HepG2 (cell line): Measurements from ENCODE around the gene MXRA7. TPM values are rescaled to one million over a fixed set of nuclear protein-coding genes. Genes with fewer than 3 reads are reported as not detected.

Source experiments
- AKAP8 ChIP-seq: sonication (generic); formaldehyde crosslinking; IDR thresholded peaks from 2 replicates; pipeline ENCODE4 v1.5.1; 2020; ENCODE audit warnings: mild to moderate bottlenecking, missing genetic modification reagents
- ELF3 ChIP-seq: IDR thresholded peaks from 2 replicates; pipeline ENCODE4 v1.6.1; 2016; ENCODE audit warnings: missing genetic modification reagents, missing compliant biosample characterization
- ETV6 ChIP-seq: sonication (generic); formaldehyde crosslinking; conservative IDR thresholded peaks from 2 replicates; pipeline ENCODE4 v1.4.0; 2020; ENCODE audit warnings: missing genetic modification reagents
- FLYWCH1 ChIP-seq: sonication (generic); formaldehyde crosslinking; IDR thresholded peaks from 2 replicates; pipeline ENCODE4 v1.8.1; 2023; ENCODE audit warnings: mild to moderate bottlenecking, missing genetic modification reagents
- GLMP ChIP-seq: sonication (generic); formaldehyde crosslinking; IDR thresholded peaks from 2 replicates; pipeline ENCODE4 v1.9.0; 2021; ENCODE audit warnings: missing genetic modification reagents, mild to moderate bottlenecking, borderline replicate concordance
- MED1 ChIP-seq: sonication (generic); formaldehyde crosslinking; IDR thresholded peaks from 2 replicates; pipeline ENCODE4 v1.4.0; 2020; ENCODE audit warnings: missing genetic modification reagents
- PITX1 ChIP-seq: sonication (generic); formaldehyde crosslinking; IDR thresholded peaks from 2 replicates; pipeline ENCODE4 v1.5.1; 2020; ENCODE audit warnings: mild to moderate bottlenecking, missing genetic modification reagents
- PRDM10 ChIP-seq: sonication (generic); formaldehyde crosslinking; IDR thresholded peaks from 2 replicates; pipeline ENCODE4 v1.4.0; 2020; ENCODE audit warnings: low read depth, missing genetic modification reagents
- SOX13 ChIP-seq, 3 experiments: fragments of 450-650 bp in 1 of 3; sonication (generic) in 1 of 3; formaldehyde crosslinking in 1 of 3; IDR thresholded peaks in 2 of 3; conservative IDR thresholded peaks in 1 of 3; 2 replicates each; pipeline versions ENCODE4 v1.5.0 to v1.6.1; 2016 to 2020; ENCODE audit warnings: antibody characterized with exemption in 1 of 3, mild to moderate bottlenecking in 1 of 3, missing compliant biosample characterization in 1 of 3, missing genetic modification reagents in 1 of 3, moderate library complexity in 1 of 3
- TFDP2 ChIP-seq: sonication (generic); formaldehyde crosslinking; IDR thresholded peaks from 2 replicates; pipeline ENCODE4 v1.4.0; 2020; ENCODE audit warnings: missing genetic modification reagents
- ZBTB38 ChIP-seq: sonication (generic); formaldehyde crosslinking; IDR thresholded peaks from 2 replicates; pipeline ENCODE4 v1.5.1; 2020; ENCODE audit warnings: mild to moderate bottlenecking, missing genetic modification reagents
- ZNF772 ChIP-seq: sonication (generic); formaldehyde crosslinking; IDR thresholded peaks from 2 replicates; pipeline ENCODE4 v1.5.0; 2020; ENCODE audit warnings: mild to moderate bottlenecking, missing genetic modification reagents
- ZSCAN5A ChIP-seq: sonication (generic); formaldehyde crosslinking; IDR thresholded peaks from 2 replicates; pipeline ENCODE4 v1.8.0; 2022; ENCODE audit warnings: mild to moderate bottlenecking, missing genetic modification reagents, borderline replicate concordance
- polyA plus RNA-seq, 8 experiments: library from polyadenylated mRNA; depleted of rRNA in 3 of 8; stranded (reverse) in 7 of 8; unstranded in 1 of 8; fragments of >200 nt; fragmentation: Illumina TruSeq in 4 of 8; extraction: Trizol in 4 of 8; gene quantifications; 2 replicates each; pipeline versions ENCODE4 v1.2.1 to v1.2.3, GENCODE V29; 2011 to 2016; ENCODE audit warnings: low read depth in 4 of 8, missing spikeins in 1 of 8, mixed read lengths in 1 of 8; ENCODE audit not compliant: insufficient read depth in 1 of 8
- total RNA-seq, 5 experiments: library from RNA; depleted of rRNA; stranded (reverse); fragments of >200 nt; fragmentation: Illumina TruSeq; extraction: Trizol; gene quantifications; 2 replicates each; pipeline ENCODE4 v1.2.3, GENCODE V29; 2016; ENCODE audit warnings: low read depth in 1 of 5
- TF ChIP-seq, protein P1 (sequence below): sonication (generic); formaldehyde crosslinking; IDR thresholded peaks from 2 replicates; pipeline ENCODE4 v1.5.1; 2020; ENCODE audit warnings: mild to moderate bottlenecking, missing genetic modification reagents, moderate library complexity

The MXRA7 gene
- total and polyA plus RNA-seq, 2 of the 13 experiments (the other 11 are each of a cell fraction or from before 2014, with no cell fraction given): 44.8 to 112 TPM

- TF ChIP-seq FLYWCH1 (no peak), GLMP (CRISPR knock-in tag) (no peak), PRDM10 (CRISPR knock-in tag) (peak; percentile 87), PITX1 (CRISPR knock-in tag) (peak; percentile 26), SOX13 (IDR thresholded peaks at IDR 0.05) (peak; percentile 30; the same call in 1 of the 2 replicates), SOX13 (CRISPR knock-in tag; conservative IDR thresholded peaks at IDR 0.05 in 1 of 2, IDR thresholded peaks at IDR 0.05 in 1 of 2) (peak in 1 of 2 experiments; percentile 53; a peak in 1 of 4 replicates), ZBTB38 (CRISPR knock-in tag) (peak; percentile 34; the same call in 1 of the 2 replicates), MED1 (peak; percentile 78), ZNF772 (CRISPR knock-in tag) (0 out of 2 replicates have a peak, but pooled peaks have one; percentile 51), AKAP8 (CRISPR knock-in tag) (peak; percentile 61; the same call in 1 of the 2 replicates), ZSCAN5A (peak; percentile 34; the same call in 1 of the 2 replicates), TFDP2 (CRISPR knock-in tag) (peak; percentile 64; the same call in 1 of the 2 replicates), ELF3 (CRISPR knock-in tag) (0 out of 2 replicates have a peak, but pooled peaks have one; percentile 28), ETV6 (CRISPR knock-in tag) (no peak)
- TF ChIP-seq, protein P1, sequence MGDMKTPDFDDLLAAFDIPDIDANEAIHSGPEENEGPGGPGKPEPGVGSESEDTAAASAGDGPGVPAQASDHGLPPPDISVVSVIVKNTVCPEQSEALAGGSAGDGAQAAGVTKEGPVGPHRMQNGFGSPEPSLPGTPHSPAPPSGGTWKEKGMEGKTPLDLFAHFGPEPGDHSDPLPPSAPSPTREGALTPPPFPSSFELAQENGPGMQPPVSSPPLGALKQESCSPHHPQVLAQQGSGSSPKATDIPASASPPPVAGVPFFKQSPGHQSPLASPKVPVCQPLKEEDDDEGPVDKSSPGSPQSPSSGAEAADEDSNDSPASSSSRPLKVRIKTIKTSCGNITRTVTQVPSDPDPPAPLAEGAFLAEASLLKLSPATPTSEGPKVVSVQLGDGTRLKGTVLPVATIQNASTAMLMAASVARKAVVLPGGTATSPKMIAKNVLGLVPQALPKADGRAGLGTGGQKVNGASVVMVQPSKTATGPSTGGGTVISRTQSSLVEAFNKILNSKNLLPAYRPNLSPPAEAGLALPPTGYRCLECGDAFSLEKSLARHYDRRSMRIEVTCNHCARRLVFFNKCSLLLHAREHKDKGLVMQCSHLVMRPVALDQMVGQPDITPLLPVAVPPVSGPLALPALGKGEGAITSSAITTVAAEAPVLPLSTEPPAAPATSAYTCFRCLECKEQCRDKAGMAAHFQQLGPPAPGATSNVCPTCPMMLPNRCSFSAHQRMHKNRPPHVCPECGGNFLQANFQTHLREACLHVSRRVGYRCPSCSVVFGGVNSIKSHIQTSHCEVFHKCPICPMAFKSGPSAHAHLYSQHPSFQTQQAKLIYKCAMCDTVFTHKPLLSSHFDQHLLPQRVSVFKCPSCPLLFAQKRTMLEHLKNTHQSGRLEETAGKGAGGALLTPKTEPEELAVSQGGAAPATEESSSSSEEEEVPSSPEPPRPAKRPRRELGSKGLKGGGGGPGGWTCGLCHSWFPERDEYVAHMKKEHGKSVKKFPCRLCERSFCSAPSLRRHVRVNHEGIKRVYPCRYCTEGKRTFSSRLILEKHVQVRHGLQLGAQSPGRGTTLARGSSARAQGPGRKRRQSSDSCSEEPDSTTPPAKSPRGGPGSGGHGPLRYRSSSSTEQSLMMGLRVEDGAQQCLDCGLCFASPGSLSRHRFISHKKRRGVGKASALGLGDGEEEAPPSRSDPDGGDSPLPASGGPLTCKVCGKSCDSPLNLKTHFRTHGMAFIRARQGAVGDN: peak; percentile 4
Observed at GRCh38 chr17:76701471-76701967, 9.2 kb downstream of the MXRA7 start (continued).
